Mesenchymal stem cell (in vitro differentiated cells and primary cell): ENCODE data around the gene CDKN1C.

Experiments used
- DNase-seq: peaks from one replicate; pipeline ENCODE4 v3.0.0-alpha.2; 2013
- H2AFZ ChIP-seq: one replicate; pipeline ENCODE4 v1.6.1; 2013; ENCODE audit warnings: low read depth, mild to moderate bottlenecking, control low read depth, inconsistent platforms, low read length, moderate library complexity
- H2AK5ac ChIP-seq: 2 replicates; pipeline ENCODE4 v1.6.1; 2013; ENCODE audit warnings: low read length, moderate library complexity, mild to moderate bottlenecking, inconsistent platforms; ENCODE audit not compliant: severe bottlenecking
- H2BK120ac ChIP-seq: one replicate; pipeline ENCODE4 v1.6.1; 2013; ENCODE audit warnings: low read depth, mild to moderate bottlenecking, inconsistent platforms, low read length, moderate library complexity
- H2BK12ac ChIP-seq, 2 experiments: one replicate each; pipeline ENCODE4 v1.6.1; 2013; ENCODE audit warnings: inconsistent platforms in 2 of 2, low read length in 2 of 2, mild to moderate bottlenecking in 2 of 2, moderate library complexity in 2 of 2, control low read depth in 1 of 2
- H2BK15ac ChIP-seq: one replicate; pipeline ENCODE4 v1.6.1; 2013; ENCODE audit warnings: mild to moderate bottlenecking, low read depth, inconsistent platforms; ENCODE audit not compliant: poor library complexity, severe bottlenecking
- H2BK5ac ChIP-seq: 2 replicates; pipeline ENCODE4 v1.6.1; 2013; ENCODE audit warnings: low read depth, mild to moderate bottlenecking, low read length, control low read depth, inconsistent platforms; ENCODE audit not compliant: poor library complexity, severe bottlenecking
- H3K14ac ChIP-seq, 2 experiments: one replicate each; pipeline ENCODE4 v1.6.1; 2013; ENCODE audit warnings: inconsistent platforms in 2 of 2, low read length in 2 of 2, control low read depth in 1 of 2, mild to moderate bottlenecking in 1 of 2, moderate library complexity in 1 of 2
- H3K18ac ChIP-seq, 2 experiments: one replicate each; pipeline ENCODE4 v1.6.1; 2013; ENCODE audit warnings: inconsistent platforms in 2 of 2, low read length in 2 of 2, control low read depth in 1 of 2, low read depth in 1 of 2, mild to moderate bottlenecking in 1 of 2
- H3K23ac ChIP-seq, 2 experiments: one replicate each; pipeline ENCODE4 v1.6.1; 2013; ENCODE audit warnings: inconsistent platforms in 2 of 2, low read length in 2 of 2, mild to moderate bottlenecking in 2 of 2, moderate library complexity in 2 of 2, control low read depth in 1 of 2
- H3K27ac ChIP-seq: 2 replicates; pipeline ENCODE4 v1.5.1; 2013; ENCODE audit warnings: mild to moderate bottlenecking, moderate library complexity, low read length, control low read depth, inconsistent platforms; ENCODE audit not compliant: poor library complexity, severe bottlenecking
- H3K27me3 ChIP-seq, 2 experiments: 2 replicates each; pipeline versions ENCODE4 v1.6.1 to v1.7.0; 2013; ENCODE audit warnings: low read length in 2 of 2, mild to moderate bottlenecking in 2 of 2, moderate library complexity in 2 of 2, control low read depth in 1 of 2, inconsistent platforms in 1 of 2; ENCODE audit not compliant: control insufficient read depth in 1 of 2, insufficient read depth in 1 of 2
- H3K36me3 ChIP-seq, 2 experiments: 2 replicates each; pipeline versions ENCODE4 v1.6.1 to v1.7.0; 2013; ENCODE audit warnings: low read length in 2 of 2, control low read depth in 1 of 2, inconsistent platforms in 1 of 2, low read depth in 1 of 2, mild to moderate bottlenecking in 1 of 2; ENCODE audit not compliant: insufficient read depth in 2 of 2, control insufficient read depth in 1 of 2
- H3K4ac ChIP-seq, 2 experiments: one replicate each; pipeline ENCODE4 v1.6.1; 2013; ENCODE audit warnings: inconsistent platforms in 2 of 2, low read length in 2 of 2, mild to moderate bottlenecking in 2 of 2, moderate library complexity in 2 of 2, control low read depth in 1 of 2, low read depth in 1 of 2
- H3K4me1 ChIP-seq: 2 replicates; pipeline ENCODE4 v1.6.1; 2013; ENCODE audit warnings: low read depth, low read length, control low read depth; ENCODE audit not compliant: control insufficient read depth, insufficient read depth
- H3K4me2 ChIP-seq: 2 replicates; pipeline ENCODE4 v1.6.1; 2013; ENCODE audit warnings: low read length, mild to moderate bottlenecking, inconsistent platforms; ENCODE audit not compliant: poor library complexity, severe bottlenecking
- H3K4me3 ChIP-seq, 2 experiments: 2 replicates each; pipeline versions ENCODE4 v1.5.1 to v1.7.0; 2013; ENCODE audit warnings: low read length in 2 of 2, mild to moderate bottlenecking in 2 of 2, control low read depth in 1 of 2, low read depth in 1 of 2; ENCODE audit not compliant: insufficient read depth in 1 of 2
- H3K79me1 ChIP-seq: replicated peaks from 2 replicates; pipeline ENCODE4 v1.6.1; 2013; ENCODE audit warnings: mild to moderate bottlenecking, control low read depth, low read length, inconsistent platforms; ENCODE audit not compliant: poor library complexity, severe bottlenecking
- H3K9ac ChIP-seq: 2 replicates; pipeline ENCODE4 v1.7.0; 2013; ENCODE audit warnings: mild to moderate bottlenecking, low read length, moderate library complexity
- H3K9me3 ChIP-seq: 2 replicates; pipeline ENCODE4 v1.7.0; 2013; ENCODE audit warnings: mild to moderate bottlenecking, low read length; ENCODE audit not compliant: control insufficient read depth
- H4K8ac ChIP-seq: one replicate; pipeline ENCODE4 v1.6.1; 2013; ENCODE audit warnings: inconsistent platforms, mild to moderate bottlenecking, low read length, moderate library complexity
- H4K91ac ChIP-seq: one replicate; pipeline ENCODE4 v1.6.1; 2013; ENCODE audit warnings: mild to moderate bottlenecking, low read length, inconsistent platforms
- WGBS: methylation state at CpG from one replicate; pipeline ENCODE4 v1.1.7; 2013; ENCODE audit warnings: mixed read lengths; 5-methylcytosine and 5-hydroxymethylcytosine counted together

The CDKN1C gene

DNA sequence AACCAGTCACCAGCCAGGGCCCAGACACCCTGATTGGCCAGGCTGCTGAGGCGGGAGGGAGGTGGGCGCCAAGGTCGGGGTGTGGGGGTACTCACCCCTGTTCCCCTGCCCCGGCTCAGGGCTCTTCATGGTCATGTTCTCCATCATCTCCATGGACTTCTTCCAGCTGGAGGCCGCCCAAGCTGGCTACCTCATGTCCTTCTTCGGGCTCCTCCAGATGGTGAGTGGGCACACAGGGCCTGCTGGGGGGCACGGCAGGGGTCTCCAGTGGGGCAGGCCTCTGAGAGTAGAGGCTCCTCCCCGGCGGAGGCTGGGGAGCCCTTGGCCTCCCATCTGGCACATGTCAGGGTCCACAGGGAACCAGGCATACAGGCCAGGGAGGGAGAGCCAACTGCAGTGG is 33.6 kb upstream of the CDKN1C start:
- no peaks in the 10 kb centered on the region for H3K79me1 ChIP-seq
- H3K4me1 ChIP-seq: peaks cover 9% of the 10 kb centered on the region
- no peak overlapping the region for H3K9ac ChIP-seq
- no peak overlapping the region for H3K4ac ChIP-seq
- H3K18ac ChIP-seq: no peak overlapping the region
- H3K4me2 ChIP-seq: no peak overlapping the region
- H3K36me3 ChIP-seq: peaks cover 0 to 20% of the 10 kb centered on the region in 2 experiments
- WGBS: 94% methylated on average over 9 of the region's 9 CpGs
- no peaks in the 10 kb centered on the region for H3K9me3 ChIP-seq
- no peak overlapping the region for H2AFZ ChIP-seq
- no peak overlapping the region for H2BK12ac ChIP-seq
- peak overlapping the region; percentile 16 for H2BK15ac ChIP-seq
- no peak overlapping the region for H4K8ac ChIP-seq
- H3K14ac ChIP-seq: no peak overlapping the region
- no peak overlapping the region for H3K23ac ChIP-seq
- H3K27ac ChIP-seq: no peak overlapping the region
- no peak for DNase-seq
- H2AK5ac ChIP-seq: no peak overlapping the region
- H4K91ac ChIP-seq: no peak overlapping the region
- H2BK120ac ChIP-seq: no peak overlapping the region
- no peaks in the 10 kb centered on the region for H3K27me3 ChIP-seq
- H3K4me3 ChIP-seq: no peak overlapping the region
- no peak overlapping the region for H2BK5ac ChIP-seq

DNA sequence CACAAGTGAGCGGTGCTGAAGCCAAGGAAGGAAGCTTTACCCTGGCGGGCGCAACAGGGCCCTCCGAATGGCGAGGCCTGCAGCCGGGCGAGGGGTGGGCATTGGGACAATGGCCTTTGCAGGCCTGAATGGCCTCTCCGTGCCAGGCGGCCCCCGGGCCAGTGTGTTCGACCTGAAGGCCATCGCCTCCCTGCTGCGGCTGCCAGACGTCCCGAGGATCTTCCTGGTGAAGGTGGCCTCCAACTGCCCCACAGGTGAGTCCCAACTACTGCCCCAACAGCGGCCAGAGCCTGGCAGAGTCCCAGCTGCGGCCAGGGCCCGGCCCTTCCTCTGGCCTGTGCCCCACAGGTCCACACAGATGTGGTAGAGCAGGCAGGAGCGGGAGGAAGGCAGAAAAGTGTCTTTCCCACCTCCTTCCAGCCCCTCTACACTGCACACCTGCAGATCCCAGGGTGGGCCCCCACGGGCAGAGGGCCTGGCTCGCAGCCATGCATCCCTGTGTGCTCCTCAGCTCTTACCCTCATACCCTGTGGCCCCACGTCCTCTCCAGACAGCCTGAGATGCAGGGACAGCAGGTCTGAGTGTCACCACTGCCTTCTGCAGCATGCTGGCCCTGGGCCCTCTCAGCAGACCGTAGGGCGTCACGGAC is 32.4 kb upstream of the CDKN1C start:
- H3K79me1 ChIP-seq: no peaks in the 10 kb centered on the region
- no peak for DNase-seq
- H3K23ac ChIP-seq: no peak overlapping the region
- no peaks in the 10 kb centered on the region for H3K9me3 ChIP-seq
- no peaks in the 10 kb centered on the region for H3K27me3 ChIP-seq
- H3K4me3 ChIP-seq: no peak overlapping the region
- peaks cover 20% of the 10 kb centered on the region for H3K4me1 ChIP-seq
- H2AK5ac ChIP-seq: no peak overlapping the region
- no peak overlapping the region for H3K18ac ChIP-seq
- H3K4me2 ChIP-seq: no peak overlapping the region
- 92% methylated on average over 25 of the region's 25 CpGs for WGBS
- H4K8ac ChIP-seq: peak overlapping the region; percentile 45
- no peak overlapping the region for H3K4ac ChIP-seq
- no peak overlapping the region for H2BK15ac ChIP-seq
- H3K27ac ChIP-seq: no peak overlapping the region
- no peak overlapping the region for H2AFZ ChIP-seq
- no peak overlapping the region for H2BK12ac ChIP-seq
- peaks cover 0 to 19% of the 10 kb centered on the region in 2 experiments for H3K36me3 ChIP-seq
- H2BK5ac ChIP-seq: no peak overlapping the region
- no peak overlapping the region for H2BK120ac ChIP-seq
- H3K9ac ChIP-seq: no peak overlapping the region
- H3K14ac ChIP-seq: no peak overlapping the region
- H4K91ac ChIP-seq: peak overlapping the region; percentile 52

DNA sequence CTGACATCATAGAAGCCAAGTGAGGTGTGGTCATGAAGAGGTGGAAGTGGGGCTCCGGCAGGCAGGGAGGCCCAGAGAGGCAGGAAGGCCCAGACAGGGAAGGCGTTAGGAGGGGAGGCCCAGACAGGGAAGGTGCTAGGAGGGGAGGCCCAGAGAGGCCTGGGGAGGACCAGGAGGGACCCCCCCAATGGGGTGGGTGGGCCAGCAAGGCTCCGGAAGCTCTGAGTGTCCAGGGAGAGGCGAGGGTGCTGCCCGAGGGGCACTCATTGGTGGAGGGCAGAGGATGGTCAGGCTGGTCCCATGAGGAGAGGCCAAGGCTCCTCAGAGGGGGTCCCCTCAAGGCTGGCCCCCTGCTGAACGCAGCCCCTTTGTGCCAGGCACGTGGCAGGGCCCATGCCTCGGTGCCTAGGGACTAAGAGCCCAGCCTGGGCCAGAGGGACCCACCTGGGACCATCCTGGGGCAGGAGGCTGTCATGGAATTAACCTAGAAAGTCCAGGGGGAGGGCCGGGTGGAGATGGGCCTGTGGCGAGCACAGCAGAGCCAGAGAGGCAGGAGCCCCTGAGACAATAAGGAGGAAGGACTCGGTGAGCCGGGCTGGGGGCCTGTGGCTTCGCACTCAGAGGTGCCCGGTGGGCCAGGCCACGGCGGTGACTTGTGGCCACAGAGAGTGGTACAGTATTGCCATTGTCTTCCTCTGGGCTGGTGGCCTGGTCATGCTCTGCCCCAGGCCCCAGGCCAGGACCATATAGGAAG is 31.5 kb upstream of the CDKN1C start:
- Histone ChIP-seq H3K27me3 (no peaks in the 10 kb centered on the region), H3K4me1 (peaks cover 29% of the 10 kb centered on the region), H3K4ac (no peak overlapping the region), H3K18ac (no peak overlapping the region), H3K14ac (no peak overlapping the region), H2BK12ac (no peak overlapping the region), H4K91ac (peak overlapping the region; percentile 12), H3K23ac (no peak overlapping the region), H2BK120ac (no peak overlapping the region), H3K9me3 (no peaks in the 10 kb centered on the region), H3K27ac (no peak overlapping the region), H2BK5ac (no peak overlapping the region), H3K79me1 (no peaks in the 10 kb centered on the region), H3K9ac (no peak overlapping the region), H3K4me3 (no peak overlapping the region), H3K4me2 (no peak overlapping the region), H2AFZ (no peak overlapping the region), H4K8ac (peak overlapping the region; percentile 20), H2AK5ac (no peak overlapping the region), H3K36me3 (peaks cover 0 to 15% of the 10 kb centered on the region in 2 experiments), H2BK15ac (no peak overlapping the region)
- no peak for DNase-seq
- WGBS: 94% methylated on average over 16 of the region's 16 CpGs

DNA sequence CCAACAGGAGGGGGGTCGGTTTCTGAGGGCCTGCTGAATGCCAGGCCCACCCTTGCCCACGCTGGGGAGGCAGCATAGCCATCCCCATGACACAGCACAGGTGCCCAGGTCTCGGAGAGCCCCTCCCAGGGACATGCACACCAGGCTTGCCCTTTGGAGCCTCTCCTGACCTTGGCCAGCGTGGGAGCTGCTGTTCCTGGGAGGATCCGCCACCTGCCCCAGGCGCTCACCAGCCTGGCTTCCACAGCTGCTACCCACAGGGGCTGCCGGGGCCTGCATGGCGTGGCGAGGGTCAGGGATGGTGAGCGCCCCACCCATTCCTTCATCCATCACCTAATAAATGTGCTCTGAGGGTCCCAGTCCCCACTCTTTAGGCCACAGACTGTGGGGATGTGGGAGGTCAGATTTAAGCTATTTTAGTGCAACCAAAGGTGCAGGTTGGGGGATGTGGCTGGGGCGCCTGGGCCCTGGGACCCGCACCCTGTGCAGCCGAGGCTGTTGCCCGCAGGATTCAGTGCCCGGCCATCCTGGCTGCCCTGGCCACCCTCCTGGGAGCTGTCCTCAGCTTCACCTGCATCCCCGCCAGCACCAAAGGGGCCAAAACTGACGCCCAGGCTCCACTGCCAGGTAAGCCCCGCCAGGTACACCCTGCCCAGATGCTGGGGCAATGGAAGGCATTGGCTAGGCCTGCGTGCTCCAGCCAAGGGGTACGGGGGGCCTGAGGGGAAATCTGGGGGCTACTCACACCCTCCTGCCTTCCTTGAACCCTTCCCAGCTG is 30.7 kb upstream of the CDKN1C start:
- Histone ChIP-seq H4K8ac (no peak overlapping the region), H3K4me3 (no peak overlapping the region), H3K23ac (no peak overlapping the region), H3K27me3 (no peaks in the 10 kb centered on the region), H2AFZ (no peak overlapping the region), H3K27ac (no peak overlapping the region), H3K9me3 (no peaks in the 10 kb centered on the region), H3K4me1 (peaks cover 37% of the 10 kb centered on the region), H2BK12ac (no peak overlapping the region), H3K14ac (no peak overlapping the region), H3K79me1 (no peaks in the 10 kb centered on the region), H3K36me3 (peaks cover 0 to 11% of the 10 kb centered on the region in 2 experiments), H3K9ac (no peak overlapping the region), H3K18ac (no peak overlapping the region), H3K4me2 (no peak overlapping the region), H4K91ac (no peak overlapping the region), H2BK5ac (no peak overlapping the region), H2BK15ac (no peak overlapping the region), H3K4ac (no peak overlapping the region), H2AK5ac (no peak overlapping the region), H2BK120ac (no peak overlapping the region)
- WGBS: 97% methylated on average over 15 of the region's 20 CpGs
- DNase-seq: no peak
